Measurements from ENCODE around the gene PPP2R1A.
A peak's percentile ranks its signal among the peaks of the same experiment; 100 is the strongest.

PPP2R1A gene

GRCh38 chr19:52187407-52187806 lies 2.4 kb upstream of the PPP2R1A start:
- no peaks in the 10 kb centered on the region for H3K36me3 ChIP-seq (replicated peaks)
- no peak for DNase-seq
- H3K27ac ChIP-seq: no peak overlapping the region
- in situ Hi-C loops (cut with HindIII; ENCODE audit: low pct_ligation_motif_present, low sequenced_read_pairs): no loop called here
- TF ChIP-seq, protein P1, sequence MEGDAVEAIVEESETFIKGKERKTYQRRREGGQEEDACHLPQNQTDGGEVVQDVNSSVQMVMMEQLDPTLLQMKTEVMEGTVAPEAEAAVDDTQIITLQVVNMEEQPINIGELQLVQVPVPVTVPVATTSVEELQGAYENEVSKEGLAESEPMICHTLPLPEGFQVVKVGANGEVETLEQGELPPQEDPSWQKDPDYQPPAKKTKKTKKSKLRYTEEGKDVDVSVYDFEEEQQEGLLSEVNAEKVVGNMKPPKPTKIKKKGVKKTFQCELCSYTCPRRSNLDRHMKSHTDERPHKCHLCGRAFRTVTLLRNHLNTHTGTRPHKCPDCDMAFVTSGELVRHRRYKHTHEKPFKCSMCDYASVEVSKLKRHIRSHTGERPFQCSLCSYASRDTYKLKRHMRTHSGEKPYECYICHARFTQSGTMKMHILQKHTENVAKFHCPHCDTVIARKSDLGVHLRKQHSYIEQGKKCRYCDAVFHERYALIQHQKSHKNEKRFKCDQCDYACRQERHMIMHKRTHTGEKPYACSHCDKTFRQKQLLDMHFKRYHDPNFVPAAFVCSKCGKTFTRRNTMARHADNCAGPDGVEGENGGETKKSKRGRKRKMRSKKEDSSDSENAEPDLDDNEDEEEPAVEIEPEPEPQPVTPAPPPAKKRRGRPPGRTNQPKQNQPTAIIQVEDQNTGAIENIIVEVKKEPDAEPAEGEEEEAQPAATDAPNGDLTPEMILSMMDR (IDR thresholded peaks at IDR 0.05; ENCODE audit: low read depth, low read length, missing control alignments): no peak
- H3K4me3 ChIP-seq (ENCODE audit: low read depth, low read length): no peak overlapping the region
- no peaks in the 10 kb centered on the region for H3K27me3 ChIP-seq (replicated peaks)

- H3K4me3 ChIP-seq (ENCODE audit: low read depth, low read length): peak overlapping the region; percentile 52
- TF ChIP-seq, protein P1 (IDR thresholded peaks at IDR 0.05; ENCODE audit: low read depth, low read length, missing control alignments): no peak
- DNase-seq: peak; percentile 60
- H3K27me3 ChIP-seq (replicated peaks): no peaks in the 10 kb centered on the region
- in situ Hi-C loops (cut with HindIII; ENCODE audit: low pct_ligation_motif_present, low sequenced_read_pairs): no loop called here
- peak overlapping the region; percentile 39 for H3K27ac ChIP-seq
- peaks cover 8% of the 10 kb centered on the region for H3K36me3 ChIP-seq (replicated peaks)
Measured at GRCh38 chr19:52188822-52189734, 774 bp upstream of the PPP2R1A start.

DNA sequence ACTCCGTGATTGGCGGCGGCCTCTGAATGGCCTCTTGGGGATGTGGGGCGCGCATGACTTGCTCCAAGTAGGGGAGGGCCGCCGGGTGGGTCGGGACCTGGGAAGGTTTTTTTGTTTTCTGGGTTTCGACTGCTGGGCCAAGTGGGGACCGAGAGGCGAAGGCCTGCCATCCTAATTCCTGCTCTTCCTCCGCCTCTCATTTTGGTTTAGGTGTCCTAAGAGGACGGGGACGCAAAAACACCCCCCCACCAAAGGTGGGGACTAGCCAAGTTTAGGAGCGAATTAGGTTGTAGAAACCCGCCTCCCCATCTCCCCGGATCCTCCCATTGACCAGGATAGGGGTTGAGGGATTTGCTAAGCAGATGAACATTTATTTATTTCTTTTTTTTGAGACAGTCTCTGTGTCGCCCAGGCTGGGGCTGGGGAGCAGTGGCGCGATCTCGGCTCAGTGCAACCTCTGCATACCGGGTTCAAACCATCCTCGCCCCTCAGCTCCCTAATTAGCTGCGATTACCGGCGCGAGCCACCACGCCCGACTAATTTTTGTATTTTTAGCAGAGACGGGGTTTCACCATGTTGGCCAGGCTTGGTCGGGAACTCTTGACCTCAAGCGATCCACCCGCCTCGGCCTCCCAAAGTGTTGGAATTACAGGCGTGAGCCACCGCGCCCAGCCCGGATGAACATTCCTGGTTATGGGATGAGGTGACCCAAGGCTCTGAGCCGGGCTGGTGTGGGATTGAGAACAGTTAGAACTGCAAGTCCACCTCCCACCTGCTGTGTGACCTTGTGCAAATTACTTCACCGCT lies 838 bp downstream of the PPP2R1A start:
- H3K27me3 ChIP-seq (replicated peaks): no peaks in the 10 kb centered on the region
- H3K27ac ChIP-seq: peak overlapping the region; percentile 99
- peak overlapping the region; percentile 92 for H3K4me3 ChIP-seq (ENCODE audit: low read depth, low read length)
- DNase-seq: peak; percentile 10
- peaks cover 12% of the 10 kb centered on the region for H3K36me3 ChIP-seq (replicated peaks)
- in situ Hi-C loops (cut with HindIII; ENCODE audit: low pct_ligation_motif_present, low sequenced_read_pairs): no loop called here
- TF ChIP-seq, protein P1 (IDR thresholded peaks at IDR 0.05; ENCODE audit: low read depth, low read length, missing control alignments): no peak

- Histone ChIP-seq H3K36me3 (replicated peaks) (peaks cover 19% of the 10 kb centered on the region), H3K27me3 (replicated peaks) (no peaks in the 10 kb centered on the region), H3K27ac (no peak overlapping the region), H3K4me3 (ENCODE audit: low read depth, low read length) (peak overlapping the region; percentile 92)
- TF ChIP-seq, protein P1 (IDR thresholded peaks at IDR 0.05; ENCODE audit: low read depth, low read length, missing control alignments): no peak
- no peak for DNase-seq
- in situ Hi-C loops (cut with HindIII; ENCODE audit: low pct_ligation_motif_present, low sequenced_read_pairs): no loop called here
Measured at GRCh38 chr19:52191389-52191788, 1.5 kb downstream of the PPP2R1A start.

DNA sequence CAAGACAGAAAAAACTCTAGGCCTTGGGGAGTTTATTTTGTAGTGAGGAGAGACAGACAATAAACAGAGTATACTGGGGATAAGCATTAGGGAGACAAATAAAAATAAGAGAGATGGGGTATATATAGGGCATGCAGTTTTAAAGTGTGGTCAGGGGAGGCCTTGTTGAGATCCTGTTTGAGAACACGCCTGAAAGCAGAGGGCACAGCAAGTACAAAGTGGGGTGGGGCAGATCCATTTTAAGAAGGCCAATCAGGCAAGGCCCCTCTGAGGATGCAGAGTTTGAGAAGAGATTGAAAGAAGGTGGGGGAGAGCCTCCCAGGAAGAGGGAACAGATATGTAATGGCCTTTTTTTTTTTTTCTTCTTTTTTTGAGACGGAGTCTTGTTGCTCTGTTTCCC lies 2.1 kb downstream of the PPP2R1A start:
- in situ Hi-C loops (cut with HindIII; ENCODE audit: low pct_ligation_motif_present, low sequenced_read_pairs): no loop called here
- no peak for DNase-seq
- TF ChIP-seq, protein P1 (IDR thresholded peaks at IDR 0.05; ENCODE audit: low read depth, low read length, missing control alignments): no peak
- no peaks in the 10 kb centered on the region for H3K27me3 ChIP-seq (replicated peaks)
- H3K4me3 ChIP-seq (ENCODE audit: low read depth, low read length): no peak overlapping the region
- H3K27ac ChIP-seq: no peak overlapping the region
- H3K36me3 ChIP-seq (replicated peaks): peaks cover 25% of the 10 kb centered on the region
